ENCODE results near the gene PCDHB14. TPM values are rescaled to one million over a fixed set of nuclear protein-coding genes. Genes with fewer than 3 reads are reported as not detected.
"Not testable (repeated sequence)": the region's sequence is repeated elsewhere in the genome, so short reads cannot be mapped to it uniquely, and the experiment has no call there.

The PCDHB14 gene
- 10 to 100 TPM in 1 of 5 donors, 1 to 10 TPM in 4; 9.1 to 10.3 (median 9.3) TPM for polyA plus RNA-seq (ENCODE audit: insufficient read depth in 1 of 5, insufficient read length in 5 of 5, low replicate concordance in 1 of 5)
- long read RNA-seq, donor 1, full-length matches to known transcripts: 11 of 11 reads
- long read RNA-seq, donor 1, partial matches to known transcripts: 0 of 11 reads
- long read RNA-seq, donor 1, other reads (novel, unspliced or antisense): 0 of 11 reads
- long read RNA-seq, donor 2, full-length matches to known transcripts: 5 of 5 reads
- long read RNA-seq, donor 2, partial matches to known transcripts: 0 of 5 reads
- long read RNA-seq, donor 2, other reads (novel, unspliced or antisense): 0 of 5 reads
- long read RNA-seq, donor 3, full-length matches to known transcripts: 11 of 11 reads
- long read RNA-seq, donor 3, partial matches to known transcripts: 0 of 11 reads
- long read RNA-seq, donor 3, other reads (novel, unspliced or antisense): 0 of 11 reads
- long read RNA-seq, donor 4, full-length matches to known transcripts: 4 of 4 reads
- long read RNA-seq, donor 4, partial matches to known transcripts: 0 of 4 reads
- long read RNA-seq, donor 4, other reads (novel, unspliced or antisense): 0 of 4 reads
- long read RNA-seq, donor 5, full-length matches to known transcripts: 12 of 12 reads
- long read RNA-seq, donor 5, partial matches to known transcripts: 0 of 12 reads
- long read RNA-seq, donor 5, other reads (novel, unspliced or antisense): 0 of 12 reads
- long read RNA-seq, donor 6, full-length matches to known transcripts: 15 of 15 reads
- long read RNA-seq, donor 6, partial matches to known transcripts: 0 of 15 reads
- long read RNA-seq, donor 6, other reads (novel, unspliced or antisense): 0 of 15 reads
- long read RNA-seq, donor 7, full-length matches to known transcripts: 2 of 2 reads
- long read RNA-seq, donor 7, partial matches to known transcripts: 0 of 2 reads
- long read RNA-seq, donor 7, other reads (novel, unspliced or antisense): 0 of 2 reads
- long read RNA-seq, donor 8, full-length matches to known transcripts: 7 of 7 reads
- long read RNA-seq, donor 8, partial matches to known transcripts: 0 of 7 reads
- long read RNA-seq, donor 8, other reads (novel, unspliced or antisense): 0 of 7 reads

- DNase-seq: peak in 1 of 2 donors; percentile 24
Observed at GRCh38 chr5:141223112-141223783, at the start of gene PCDHB14. Gene PCDHB14, plus strand, starts transcription at chr5:141223343. Its CDS starts 163 bp downstream, at chr5:141223506.

DNA sequence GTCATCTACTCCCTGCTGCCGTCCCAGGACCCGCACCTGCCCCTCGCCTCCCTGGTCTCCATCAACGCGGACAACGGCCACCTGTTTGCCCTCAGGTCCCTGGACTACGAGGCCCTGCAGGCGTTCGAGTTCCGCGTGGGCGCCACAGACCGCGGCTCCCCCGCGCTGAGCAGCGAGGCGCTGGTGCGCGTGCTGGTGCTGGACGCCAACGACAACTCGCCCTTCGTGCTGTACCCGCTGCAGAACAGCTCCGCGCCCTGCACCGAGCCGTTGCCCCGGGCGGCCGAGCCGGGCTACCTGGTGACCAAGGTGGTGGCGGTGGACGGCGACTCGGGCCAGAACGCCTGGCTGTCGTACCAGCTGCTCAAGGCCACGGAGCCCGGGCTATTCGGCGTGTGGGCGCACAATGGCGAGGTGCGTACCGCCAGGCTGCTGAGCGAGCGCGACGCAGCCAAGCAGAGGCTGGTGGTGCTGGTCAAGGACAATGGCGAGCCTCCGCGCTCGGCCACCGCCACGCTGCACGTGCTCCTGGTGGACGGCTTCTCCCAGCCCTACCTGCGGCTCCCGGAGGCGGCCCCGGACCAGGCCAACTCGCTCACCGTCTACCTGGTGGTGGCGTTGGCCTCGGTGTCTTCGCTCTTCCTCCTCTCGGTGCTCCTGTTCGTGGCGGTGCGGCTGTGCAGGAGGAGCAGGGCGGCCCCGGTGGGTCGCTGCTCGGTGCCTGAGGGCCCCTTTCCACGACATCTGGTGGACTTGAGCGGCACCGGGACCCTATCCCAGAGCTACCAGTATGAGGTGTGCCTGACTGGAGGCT is 48.6 kb upstream of the PCDHB14 start:
- DNase-seq: not testable (repeated sequence)

- DNase-seq: no peak
Observed at GRCh38 chr5:141175933-141176332, 47.2 kb upstream of the PCDHB14 start.

- DNase-seq: not testable (repeated sequence)
Observed at GRCh38 chr5:141177577-141178191, 45.5 kb upstream of the PCDHB14 start, which contains the start of gene PCDHB8. Gene PCDHB8, plus strand, starts transcription at chr5:141177790. Its CDS starts 245 bp downstream, at chr5:141178035.

- DNase-seq: not testable (repeated sequence)
Observed at GRCh38 chr5:141179371-141179770, 43.8 kb upstream of the PCDHB14 start.

DNA sequence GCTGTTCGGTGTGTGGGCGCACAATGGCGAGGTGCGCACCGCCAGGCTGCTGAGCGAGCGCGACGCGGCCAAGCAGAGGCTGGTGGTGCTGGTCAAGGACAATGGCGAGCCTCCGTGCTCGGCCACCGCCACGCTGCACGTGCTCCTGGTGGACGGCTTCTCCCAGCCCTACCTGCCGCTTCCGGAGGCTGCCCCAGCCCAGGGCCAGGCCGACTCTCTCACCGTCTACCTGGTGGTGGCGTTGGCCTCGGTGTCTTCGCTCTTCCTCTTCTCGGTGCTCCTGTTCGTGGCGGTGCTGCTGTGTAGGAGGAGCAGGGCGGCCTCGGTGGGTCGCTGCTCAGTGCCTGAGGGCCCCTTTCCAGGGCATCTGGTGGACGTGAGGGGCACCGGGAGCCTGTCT is 43.3 kb upstream of the PCDHB14 start:
- DNase-seq: not testable (repeated sequence)

DNA sequence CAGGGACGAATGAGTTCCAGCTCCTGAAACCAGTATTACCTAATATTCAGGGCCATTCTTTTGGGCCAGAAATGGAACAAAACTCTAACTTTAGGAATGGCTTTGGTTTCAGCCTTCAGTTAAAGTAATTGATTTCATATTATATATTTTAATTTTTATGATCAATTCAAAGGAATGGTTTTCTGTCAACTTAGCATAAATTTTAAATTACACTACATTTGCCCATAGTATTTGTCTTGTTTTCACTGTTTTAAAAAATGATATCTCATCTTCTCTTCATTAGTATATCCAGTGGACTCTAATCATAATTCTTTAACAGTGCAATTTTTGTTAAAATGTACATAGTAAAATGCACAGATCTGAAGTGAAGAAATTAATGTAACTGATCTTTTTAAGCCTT is 42.8 kb upstream of the PCDHB14 start:
- no peak for DNase-seq

DNA sequence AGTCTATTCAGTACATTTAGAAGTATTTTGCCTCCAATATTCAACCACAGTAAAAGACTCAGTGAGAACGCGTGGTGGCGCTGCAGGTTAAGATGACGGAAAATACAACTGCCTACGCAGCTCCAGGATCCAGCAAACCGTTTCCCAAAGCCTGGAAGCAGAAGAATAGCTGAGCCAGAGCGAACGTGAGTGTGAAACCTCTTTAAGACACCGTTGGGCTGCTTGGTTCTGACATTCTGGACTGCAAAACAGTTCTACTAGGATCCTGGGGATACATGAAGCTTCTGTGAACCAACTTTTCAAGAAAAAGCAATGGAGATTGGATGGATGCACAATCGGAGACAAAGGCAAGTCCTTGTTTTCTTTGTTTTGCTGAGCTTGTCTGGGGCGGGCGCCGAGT is 40.9 kb upstream of the PCDHB14 start, which contains the start of gene PCDHB16:
TSS of gene PCDHB16 (plus strand) at position 140 of the 400 bp plus-strand sequence. CDS start at position 313, 173 bp downstream.
- DNase-seq: peak; percentile 35 to 41

GRCh38 chr5:141184117-141184855 is 38.9 kb upstream of the PCDHB14 start:
- not testable (repeated sequence) for DNase-seq

- no peak for DNase-seq
Observed at GRCh38 chr5:141186897-141187512, 36.1 kb upstream of the PCDHB14 start, which contains the start of gene PCDHB9. Gene PCDHB9, plus strand, starts transcription at chr5:141187161. Its CDS starts 158 bp downstream, at chr5:141187319.

- not testable (repeated sequence) for DNase-seq
Observed at GRCh38 chr5:141188682-141189081, 34.5 kb upstream of the PCDHB14 start.

DNA sequence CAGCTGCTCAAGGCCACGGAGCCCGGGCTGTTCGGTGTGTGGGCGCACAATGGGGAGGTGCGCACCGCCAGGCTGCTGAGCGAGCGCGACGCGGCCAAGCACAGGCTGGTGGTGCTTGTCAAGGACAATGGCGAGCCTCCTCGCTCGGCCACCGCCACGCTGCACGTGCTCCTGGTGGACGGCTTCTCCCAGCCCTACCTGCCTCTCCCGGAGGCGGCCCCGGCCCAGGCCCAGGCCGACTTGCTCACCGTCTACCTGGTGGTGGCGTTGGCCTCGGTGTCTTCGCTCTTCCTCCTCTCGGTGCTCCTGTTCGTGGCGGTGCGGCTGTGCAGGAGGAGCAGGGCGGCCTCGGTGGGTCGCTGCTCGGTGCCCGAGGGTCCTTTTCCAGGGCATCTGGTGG is 34.0 kb upstream of the PCDHB14 start:
- DNase-seq: not testable (repeated sequence)

DNA sequence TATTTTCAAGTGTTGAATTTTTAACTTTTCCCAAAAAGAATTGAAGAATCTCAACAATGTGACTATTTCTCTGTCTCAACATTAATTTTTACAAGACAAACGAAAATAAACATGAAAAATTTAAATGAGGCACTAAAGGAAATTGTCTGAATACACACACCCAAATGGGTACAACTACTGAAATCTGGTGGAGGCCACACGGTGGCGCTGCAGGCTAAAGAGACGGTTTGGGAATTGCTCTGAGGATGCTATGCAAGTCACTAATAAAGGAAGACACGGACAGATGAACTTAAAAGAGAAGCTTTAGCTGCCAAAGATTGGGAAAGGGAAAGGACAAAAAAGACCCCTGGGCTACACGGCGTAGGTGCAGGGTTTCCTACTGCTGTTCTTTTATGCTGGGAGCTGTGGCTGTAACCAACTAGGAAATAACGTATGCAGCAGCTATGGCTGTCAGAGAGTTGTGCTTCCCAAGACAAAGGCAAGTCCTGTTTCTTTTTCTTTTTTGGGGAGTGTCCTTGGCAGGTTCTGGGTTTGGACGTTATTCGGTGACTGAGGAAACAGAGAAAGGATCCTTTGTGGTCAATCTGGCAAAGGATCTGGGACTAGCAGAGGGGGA is 30.9 kb upstream of the PCDHB14 start, which contains the start of gene PCDHB10:
TSS of gene PCDHB10 (plus strand) at position 244 of the 616 bp plus-strand sequence. CDS start at position 444, 200 bp downstream.
- no peak for DNase-seq

GRCh38 chr5:141194332-141194731 is 28.8 kb upstream of the PCDHB14 start:
- not testable (repeated sequence) for DNase-seq

- DNase-seq: no peak
Observed at GRCh38 chr5:141196363-141196762, 26.8 kb upstream of the PCDHB14 start.

DNA sequence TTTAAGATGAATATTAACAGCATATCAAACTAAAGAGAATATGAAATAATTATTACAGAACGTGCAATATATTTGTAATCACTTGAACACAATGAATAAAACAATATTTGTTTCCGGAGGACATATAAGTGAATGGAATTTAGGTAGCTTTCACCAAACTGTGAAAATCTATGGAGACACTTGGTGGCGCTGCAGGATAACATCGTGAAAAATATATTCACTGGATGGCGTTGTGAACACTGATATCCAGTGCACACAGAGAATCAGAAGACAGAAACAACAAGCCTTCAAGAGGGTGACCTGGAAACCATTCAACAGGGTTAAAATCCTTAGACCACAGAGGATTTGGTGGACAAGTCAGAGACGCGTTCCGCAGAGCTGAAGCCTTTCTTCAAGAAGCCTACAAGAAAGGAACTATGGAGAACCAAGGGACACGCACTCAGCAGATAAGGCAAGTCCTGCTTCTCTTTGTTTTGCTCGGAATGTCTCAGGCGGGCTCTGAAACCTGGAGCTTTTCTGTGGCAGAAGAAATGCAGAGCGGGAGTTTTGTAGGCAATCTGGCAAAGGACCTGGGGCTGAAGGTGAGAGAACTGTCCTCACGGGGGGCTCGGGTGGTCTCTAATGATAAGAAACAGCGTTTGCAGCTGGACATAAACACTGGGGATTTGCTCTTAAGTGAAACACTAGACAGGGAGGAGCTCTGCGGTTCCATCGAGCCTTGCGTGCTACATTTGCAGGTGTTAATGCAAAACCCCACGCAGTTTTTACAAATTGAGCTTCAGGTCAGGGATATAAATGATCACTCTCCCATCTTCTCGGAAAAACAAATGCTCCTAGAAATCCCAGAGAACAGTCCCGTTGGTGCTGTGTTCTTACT is 23.5 kb upstream of the PCDHB14 start, which contains the start of gene PCDHB11:
TSS of gene PCDHB11 (plus strand) at position 269 of the 877 bp plus-strand sequence. CDS start at position 417, 148 bp downstream.
- no peak for DNase-seq
